HS-27A (cell line): ENCODE data around the gene PEX5L.

Experiments used
- DNase-seq: peaks from one replicate; pipeline ENCODE4 v3.0.0-alpha.2; 2012; ENCODE audit warnings: low read depth, missing footprints

The PEX5L gene

DNA sequence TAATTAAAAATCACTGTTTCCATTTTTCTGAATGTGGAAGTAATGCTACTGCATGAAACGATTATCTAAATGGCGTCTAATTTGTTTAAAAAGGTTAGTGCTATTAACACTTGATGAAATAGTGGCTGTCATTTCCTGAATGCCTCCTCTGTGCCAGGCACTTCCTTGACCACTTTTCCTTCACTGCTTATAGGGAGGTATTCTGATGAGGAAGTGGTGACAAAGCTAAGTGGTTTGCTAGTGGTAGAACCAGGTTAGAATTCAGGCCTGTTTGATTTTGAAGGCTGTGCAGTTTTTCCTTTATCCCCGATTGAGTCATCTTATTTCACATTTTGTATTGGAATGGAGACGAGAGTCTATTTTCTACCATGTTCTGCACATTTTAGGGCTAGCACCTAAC lies 264.9 kb downstream of the PEX5L start:
- DNase-seq, result no peak

DNA sequence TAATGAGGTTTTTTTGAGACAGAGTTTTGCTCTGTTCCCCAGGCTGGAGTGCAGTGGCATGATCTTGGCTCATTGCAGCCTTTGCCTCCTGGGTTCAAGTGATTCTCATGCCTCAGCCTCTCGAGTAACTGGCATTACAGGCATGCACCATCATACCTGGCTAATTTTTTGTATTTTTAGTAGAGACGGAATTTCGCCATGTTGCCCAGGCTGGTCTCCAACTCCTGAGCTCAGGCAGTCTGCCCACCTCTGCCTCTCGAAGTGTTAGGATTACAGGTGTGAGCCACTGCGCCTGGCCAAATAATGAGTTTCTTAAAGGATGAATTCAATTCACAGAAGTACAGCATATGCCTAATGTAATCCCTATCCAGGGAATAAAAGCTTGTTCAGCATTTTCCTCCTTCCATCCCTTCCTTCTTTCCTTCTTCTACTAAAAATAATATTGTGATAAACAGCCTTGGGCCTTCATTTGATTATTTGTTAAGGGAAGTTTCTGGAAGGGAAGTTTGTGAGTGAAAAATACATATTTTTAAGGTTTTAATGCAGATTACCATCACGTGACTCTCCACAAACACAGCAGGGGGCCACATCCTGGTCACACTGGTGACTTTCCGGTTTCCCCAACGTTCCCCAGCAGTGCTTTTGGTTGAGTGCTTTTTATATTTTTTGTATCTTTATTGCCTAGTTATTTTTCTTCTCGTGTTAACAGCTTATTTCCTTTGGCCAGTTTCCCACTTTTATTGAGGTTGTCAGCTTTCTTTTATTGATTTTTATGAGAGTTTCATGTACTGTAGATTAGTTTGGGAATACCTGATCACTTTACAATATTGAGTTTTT lies 267.1 kb downstream of the PEX5L start:
- DNase-seq, result no peak

DNA sequence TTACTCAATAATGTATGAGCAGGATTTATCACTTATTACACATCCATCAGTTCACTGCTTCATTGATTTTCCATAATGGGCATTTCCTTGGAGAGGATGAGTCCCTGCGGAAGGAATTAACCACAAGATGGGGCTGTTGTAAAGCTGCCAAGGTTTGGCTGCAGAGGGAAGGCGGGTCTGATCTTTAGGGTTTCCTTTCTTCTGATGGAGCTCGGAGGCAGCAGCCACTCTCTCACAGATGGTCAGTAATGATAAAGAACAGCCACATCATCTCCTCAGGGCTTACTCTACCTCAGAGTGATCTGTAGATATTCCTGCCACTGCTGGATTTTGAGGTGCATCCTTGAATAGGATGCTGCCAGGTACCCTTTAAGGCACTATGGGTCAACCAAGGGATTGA lies 268.7 kb downstream of the PEX5L start:
- no peak for DNase-seq

DNA sequence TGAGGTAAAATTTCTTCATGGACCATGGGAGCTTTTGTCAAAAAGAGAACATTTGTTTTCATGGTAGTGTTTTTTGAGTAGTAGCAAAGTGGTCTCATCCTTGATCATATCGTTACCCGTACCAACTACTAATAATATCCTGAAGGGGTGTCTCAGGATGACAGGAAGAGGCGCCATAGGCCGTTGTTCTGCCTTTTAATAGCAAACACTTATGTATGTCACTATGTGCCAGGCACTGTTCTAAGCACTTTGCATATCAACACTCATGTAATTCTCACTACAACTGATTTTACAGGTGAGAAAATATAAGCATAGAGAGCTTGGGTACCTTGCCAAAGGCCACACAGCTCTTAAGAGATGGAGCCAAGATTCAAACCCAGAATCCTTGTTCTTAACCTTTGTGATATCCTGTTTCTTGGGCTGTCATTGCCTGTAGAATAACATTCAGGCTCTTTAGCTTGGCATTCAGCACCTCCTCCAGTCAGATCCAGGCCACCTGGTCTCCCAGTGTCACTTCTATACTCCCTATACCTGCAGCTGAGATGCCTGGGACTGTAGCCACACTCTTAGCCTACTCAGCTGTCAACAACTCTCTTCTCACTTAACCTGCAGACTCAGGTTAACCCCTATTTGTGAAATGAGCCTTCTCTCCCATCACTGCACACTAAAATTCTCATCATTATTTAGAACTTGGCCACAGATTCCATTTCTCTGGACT lies 270.2 kb downstream of the PEX5L start:
- DNase-seq, result no peak

DNA sequence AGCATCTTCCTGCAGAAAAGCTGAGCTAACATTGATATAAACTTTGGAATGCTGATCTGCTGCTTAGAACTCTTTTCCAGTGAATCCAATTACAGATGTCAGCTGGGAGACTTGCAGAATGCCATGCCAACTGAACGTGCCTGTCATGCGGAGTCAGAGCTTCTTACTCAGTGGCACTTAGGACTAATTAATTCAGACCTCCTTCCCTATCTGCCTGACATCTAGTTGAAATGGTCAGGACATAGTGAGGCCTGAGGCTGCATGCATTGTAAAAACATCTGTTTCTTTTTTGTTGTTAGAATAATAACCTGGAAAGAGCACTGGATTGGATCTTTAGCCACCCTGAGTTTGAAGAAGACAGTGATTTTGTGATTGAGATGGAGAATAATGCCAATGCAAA lies 271.3 kb downstream of the PEX5L start:
- no peak for DNase-seq

DNA sequence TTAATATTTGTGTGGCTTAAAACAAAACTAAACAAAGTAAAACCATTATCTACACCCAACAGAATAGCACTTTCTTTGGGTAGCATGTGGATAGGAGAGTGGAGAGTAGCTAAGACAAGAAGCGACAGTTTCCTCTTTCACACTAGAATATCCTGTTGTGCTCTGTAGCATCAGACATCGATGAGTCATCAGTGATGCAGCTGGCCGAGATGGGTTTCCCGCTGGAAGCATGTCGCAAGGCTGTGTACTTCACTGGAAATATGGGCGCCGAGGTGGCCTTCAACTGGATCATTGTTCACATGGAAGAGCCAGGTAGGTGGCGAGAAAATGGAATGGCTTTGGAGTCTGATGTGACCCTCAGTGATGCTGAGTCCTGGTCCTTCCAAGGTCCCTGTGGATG lies 275.8 kb downstream of the PEX5L start:
- no peak for DNase-seq

DNA sequence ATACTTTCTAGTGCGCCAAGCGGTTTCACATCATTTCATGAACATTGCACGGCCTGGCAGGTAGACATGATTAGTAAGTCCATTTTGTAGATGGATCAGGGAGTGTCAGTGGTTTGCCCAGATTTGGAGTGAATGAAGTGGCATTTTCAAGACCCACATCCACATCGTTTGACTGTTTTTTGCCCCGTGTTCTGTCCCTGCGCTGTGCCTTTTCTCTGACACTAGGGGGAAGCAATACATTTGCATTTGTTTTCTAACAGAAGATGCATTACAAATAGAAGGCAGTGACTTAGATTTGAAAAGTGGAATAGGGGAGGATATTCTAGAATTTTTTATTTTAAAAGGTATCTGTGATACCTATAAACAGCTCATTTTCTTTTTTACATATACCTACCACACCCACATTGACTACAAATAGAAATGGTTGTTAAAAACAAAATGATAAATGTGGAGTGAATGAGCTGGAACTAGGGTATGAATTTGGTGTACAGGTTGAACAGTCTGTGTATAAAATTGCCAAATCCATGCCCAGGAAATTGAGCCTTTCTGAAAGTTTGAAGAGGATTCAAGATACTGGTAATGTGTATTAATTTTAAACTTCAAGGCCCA lies 285.9 kb downstream of the PEX5L start:
- DNase-seq, result no peak

DNA sequence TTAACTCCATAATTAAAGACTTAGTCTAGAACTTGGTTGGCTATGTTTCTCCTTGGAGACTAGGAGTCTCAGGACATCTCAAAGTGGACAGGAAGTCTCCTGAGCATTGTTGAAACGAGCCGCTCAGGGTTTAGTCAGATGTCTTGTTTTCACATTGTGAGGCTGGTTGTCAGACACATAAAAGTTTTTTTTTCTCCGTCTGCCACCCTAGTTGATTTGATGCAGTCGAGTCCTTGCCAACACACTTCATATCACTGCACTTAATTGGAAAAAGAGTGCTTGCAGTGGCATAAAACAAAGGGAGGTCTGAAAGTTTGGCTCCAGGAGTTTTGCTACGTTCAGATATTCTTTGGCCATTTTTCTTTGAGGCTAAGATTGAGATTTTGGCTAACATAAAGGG lies 291.0 kb downstream of the PEX5L start:
- no peak for DNase-seq

DNA sequence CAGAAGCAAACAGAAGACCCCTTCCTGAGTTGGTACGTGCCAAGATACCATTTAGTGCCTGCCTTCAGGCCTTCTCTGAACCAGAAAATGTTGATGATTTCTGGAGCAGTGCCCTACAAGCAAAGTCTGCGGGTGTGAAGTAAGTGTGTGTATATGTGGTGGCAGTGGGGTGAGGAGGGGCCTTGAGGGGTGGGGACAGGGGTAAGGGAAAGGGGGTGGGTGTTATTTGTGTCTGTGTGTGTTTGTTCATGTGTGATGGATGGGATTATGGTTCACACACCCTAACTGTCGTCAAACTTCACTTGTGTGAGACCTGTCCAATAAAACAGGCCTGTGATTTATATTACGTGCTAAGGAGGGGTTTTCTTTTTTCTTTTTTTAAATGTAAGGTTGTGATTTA lies 291.7 kb downstream of the PEX5L start:
- DNase-seq, result no peak
